Vagina (tissue), 2 donors: ENCODE data around the gene DACH1.

Experiments used
- POLR2A ChIP-seq, 2 donors: fragments of 450-650 bp; IDR thresholded peaks; one replicate each; pipeline ENCODE4 v1.6.1; 2017; ENCODE audit warnings: antibody characterized with exemption in 2 of 2, mild to moderate bottlenecking in 2 of 2, moderate library complexity in 2 of 2
- TF ChIP-seq, protein P1 (sequence below), 3 experiments: fragments of 450-650 bp in 2 of 3; fragments of 200-600 bp in 1 of 3; sonication (generic) in 1 of 3; IDR thresholded peaks; one replicate each; pipeline ENCODE4 v1.5.1; 2017 to 2019; ENCODE audit warnings: antibody characterized with exemption in 3 of 3, mild to moderate bottlenecking in 2 of 3, moderate library complexity in 2 of 3

DNA sequence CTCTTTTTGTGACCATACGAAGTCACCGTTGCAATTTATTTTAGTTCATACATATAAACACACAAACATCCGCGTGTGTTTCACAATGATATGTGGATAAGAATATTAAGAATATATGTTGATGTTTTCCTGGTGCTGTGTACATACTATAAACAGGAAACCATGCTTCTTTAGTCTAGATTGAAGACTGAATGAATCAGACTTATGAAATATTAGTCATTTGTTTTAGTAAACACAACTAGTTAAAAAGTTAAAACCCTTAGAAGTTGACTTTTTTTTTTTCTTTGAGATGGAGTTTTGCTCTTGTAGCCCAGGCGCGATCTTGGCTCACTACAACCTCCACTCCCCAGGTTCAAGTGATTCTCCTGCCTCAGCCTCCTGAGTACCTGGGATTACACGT is 257.7 kb downstream of the DACH1 start:
- TF ChIP-seq, protein P1, sequence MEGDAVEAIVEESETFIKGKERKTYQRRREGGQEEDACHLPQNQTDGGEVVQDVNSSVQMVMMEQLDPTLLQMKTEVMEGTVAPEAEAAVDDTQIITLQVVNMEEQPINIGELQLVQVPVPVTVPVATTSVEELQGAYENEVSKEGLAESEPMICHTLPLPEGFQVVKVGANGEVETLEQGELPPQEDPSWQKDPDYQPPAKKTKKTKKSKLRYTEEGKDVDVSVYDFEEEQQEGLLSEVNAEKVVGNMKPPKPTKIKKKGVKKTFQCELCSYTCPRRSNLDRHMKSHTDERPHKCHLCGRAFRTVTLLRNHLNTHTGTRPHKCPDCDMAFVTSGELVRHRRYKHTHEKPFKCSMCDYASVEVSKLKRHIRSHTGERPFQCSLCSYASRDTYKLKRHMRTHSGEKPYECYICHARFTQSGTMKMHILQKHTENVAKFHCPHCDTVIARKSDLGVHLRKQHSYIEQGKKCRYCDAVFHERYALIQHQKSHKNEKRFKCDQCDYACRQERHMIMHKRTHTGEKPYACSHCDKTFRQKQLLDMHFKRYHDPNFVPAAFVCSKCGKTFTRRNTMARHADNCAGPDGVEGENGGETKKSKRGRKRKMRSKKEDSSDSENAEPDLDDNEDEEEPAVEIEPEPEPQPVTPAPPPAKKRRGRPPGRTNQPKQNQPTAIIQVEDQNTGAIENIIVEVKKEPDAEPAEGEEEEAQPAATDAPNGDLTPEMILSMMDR (IDR thresholded peaks at IDR 0.05) = no peak
- TF ChIP-seq POLR2A (IDR thresholded peaks at IDR 0.05) = no peak
